PC-9 (cell line): ENCODE measurements around the gene PTPRG. TPM values are rescaled to one million over a fixed set of nuclear protein-coding genes. Genes with fewer than 3 reads are reported as not detected.

Source experiments
- BruUV-seq: library from RNA; stranded (reverse); fragments of 400-500 nt; replicated peaks from 2 replicates; lab custom pipeline; 2021; lab: Mats Ljungman, UMichigan
- CTCF ChIA-PET: fragments of 300-600 bp; sonication (Branson Sonifier 250); formaldehyde crosslinking; loops from one replicate; lab custom pipeline; 2022; ENCODE audit warnings: antibody characterized with exemption; lab: Charles Lee
- POLR2A ChIA-PET: fragments of 300-600 bp; sonication (Branson Sonifier 250); formaldehyde crosslinking; loops from one replicate; lab custom pipeline; 2022; ENCODE audit warnings: antibody characterized with exemption; ENCODE audit not compliant: unreplicated experiment; lab: Charles Lee
- DNase-seq, 2 experiments: peaks; one replicate each; pipeline versions ENCODE4 v3.0.0 to v3.0.0-alpha.2; 2015 to 2022; ENCODE audit warnings: mixed read lengths in 1 of 2
- H2AFZ ChIP-seq: fragments of 200-600 bp; sonication (generic); 2 replicates; pipeline ENCODE4 v1.8.1; 2017; ENCODE audit warnings: antibody characterized with exemption
- H3F3A ChIP-seq: fragments of 200-600 bp; sonication (generic); 2 replicates; pipeline ENCODE4 v1.8.1; 2017; ENCODE audit warnings: antibody characterized with exemption, mild to moderate bottlenecking, low read depth; ENCODE audit not compliant: insufficient read depth
- H3K27ac ChIP-seq: fragments of 200-600 bp; sonication (generic); 2 replicates; pipeline ENCODE4 v1.6.1; 2016; ENCODE audit warnings: mixed run types
- H3K27me3 ChIP-seq: fragments of 200-600 bp; sonication (generic); 2 replicates; pipeline ENCODE4 v1.6.1; 2016; ENCODE audit warnings: low read depth, mixed run types; ENCODE audit not compliant: insufficient read depth
- H3K36me3 ChIP-seq: fragments of 200-600 bp; sonication (generic); 2 replicates; pipeline ENCODE4 v1.6.1; 2016; ENCODE audit warnings: low read depth, mixed run types
- H3K4me1 ChIP-seq: fragments of 200-600 bp; sonication (generic); replicated peaks from 2 replicates; pipeline ENCODE4 v1.6.1; 2016; ENCODE audit warnings: mixed run types; ENCODE audit not compliant: insufficient read depth
- H3K4me2 ChIP-seq: fragments of 200-600 bp; sonication (generic); 2 replicates; pipeline ENCODE4 v1.6.1; 2017; ENCODE audit warnings: mixed run types
- H3K4me3 ChIP-seq: fragments of 200-600 bp; sonication (generic); 2 replicates; pipeline ENCODE4 v1.6.1; 2016; ENCODE audit warnings: mixed run types
- H3K79me2 ChIP-seq: fragments of 200-600 bp; sonication (generic); 2 replicates; pipeline ENCODE4 v1.6.1; 2017; ENCODE audit warnings: low read depth, mixed run types
- H3K9me2 ChIP-seq: fragments of 200-600 bp; sonication (generic); 2 replicates; pipeline ENCODE4 v1.8.1; 2017; ENCODE audit warnings: mild to moderate bottlenecking; ENCODE audit not compliant: insufficient read depth
- H3K9me3 ChIP-seq: fragments of 200-600 bp; sonication (generic); 2 replicates; pipeline ENCODE4 v1.8.1; 2016; ENCODE audit warnings: low read depth; ENCODE audit not compliant: insufficient read depth
- H4K20me1 ChIP-seq: fragments of 200-600 bp; sonication (generic); 2 replicates; pipeline ENCODE4 v1.8.1; 2017; ENCODE audit not compliant: insufficient read depth
- CTCF ChIP-seq: fragments of 200-600 bp; sonication (generic); conservative IDR thresholded peaks from 2 replicates; pipeline ENCODE4 v1.6.1; 2017; ENCODE audit warnings: mixed run types, antibody characterized with exemption, mild to moderate bottlenecking, moderate library complexity
- EZH2 ChIP-seq: fragments of 200-600 bp; sonication (generic); IDR thresholded peaks from 2 replicates; pipeline ENCODE4 v1.8.0; 2017; ENCODE audit warnings: antibody characterized with exemption, low read depth
- intact Hi-C: fragments of 100-400 bp; cut with micrococcal nuclease; formaldehyde crosslinking; loops from one replicate; pipeline ENCODE4 v1.10.0; 2022; ENCODE audit not compliant: unreplicated experiment
- total RNA-seq: library from RNA; stranded (reverse); gene quantifications from 2 replicates; pipeline ENCODE4 v1.2.3, GENCODE V29; 2021

Gene PTPRG
- total RNA-seq, 1 experiment from 2014 or later, result 32.9 TPM

- no peaks in the 10 kb centered on the region for H3K9me3 ChIP-seq
- H3K9me2 ChIP-seq, result no peaks in the 10 kb centered on the region
- TF ChIP-seq CTCF (no peak), EZH2 (no peak)
- no peak overlapping the region for H3K27ac ChIP-seq
- no peaks in the 10 kb centered on the region for H3K36me3 ChIP-seq
- ChIA-PET CTCF (no interaction called here), POLR2A (no interaction called here)
- no peak overlapping the region for H3K4me2 ChIP-seq
- H4K20me1 ChIP-seq, result no peaks in the 10 kb centered on the region
- no peak overlapping the region for H2AFZ ChIP-seq
- DNase-seq, result no peak
- BruUV-seq, result no TSS peak
- H3K27me3 ChIP-seq, result no peaks in the 10 kb centered on the region
- H3F3A ChIP-seq, result no peaks in the 10 kb centered on the region
- no peaks in the 10 kb centered on the region for H3K79me2 ChIP-seq
- intact Hi-C loops, result no loop called here
- H3K4me1 ChIP-seq, result no peaks in the 10 kb centered on the region
- H3K4me3 ChIP-seq, result no peak overlapping the region
These were observed 631.5 kb downstream of the PTPRG start for GRCh38 chr3:62192891-62193290.

- no peaks in the 10 kb centered on the region for H3K9me2 ChIP-seq
- no peaks in the 10 kb centered on the region for H3K4me1 ChIP-seq
- no peaks in the 10 kb centered on the region for H3K36me3 ChIP-seq
- ChIA-PET POLR2A (no interaction called here), CTCF (no interaction called here)
- intact Hi-C loops, result no loop called here
- H3K9me3 ChIP-seq, result no peaks in the 10 kb centered on the region
- no peak for TF ChIP-seq CTCF
- no peak for TF ChIP-seq EZH2
- H2AFZ ChIP-seq, result no peak overlapping the region
- no peak overlapping the region for H3K4me2 ChIP-seq
- no peaks in the 10 kb centered on the region for H4K20me1 ChIP-seq
- no peak overlapping the region for H3K4me3 ChIP-seq
- H3K27me3 ChIP-seq, result no peaks in the 10 kb centered on the region
- H3K79me2 ChIP-seq, result no peaks in the 10 kb centered on the region
- no peak for DNase-seq
- no TSS peak for BruUV-seq
- no peaks in the 10 kb centered on the region for H3F3A ChIP-seq
- no peak overlapping the region for H3K27ac ChIP-seq
These were observed 632.4 kb downstream of the PTPRG start for GRCh38 chr3:62193586-62194345.

DNA sequence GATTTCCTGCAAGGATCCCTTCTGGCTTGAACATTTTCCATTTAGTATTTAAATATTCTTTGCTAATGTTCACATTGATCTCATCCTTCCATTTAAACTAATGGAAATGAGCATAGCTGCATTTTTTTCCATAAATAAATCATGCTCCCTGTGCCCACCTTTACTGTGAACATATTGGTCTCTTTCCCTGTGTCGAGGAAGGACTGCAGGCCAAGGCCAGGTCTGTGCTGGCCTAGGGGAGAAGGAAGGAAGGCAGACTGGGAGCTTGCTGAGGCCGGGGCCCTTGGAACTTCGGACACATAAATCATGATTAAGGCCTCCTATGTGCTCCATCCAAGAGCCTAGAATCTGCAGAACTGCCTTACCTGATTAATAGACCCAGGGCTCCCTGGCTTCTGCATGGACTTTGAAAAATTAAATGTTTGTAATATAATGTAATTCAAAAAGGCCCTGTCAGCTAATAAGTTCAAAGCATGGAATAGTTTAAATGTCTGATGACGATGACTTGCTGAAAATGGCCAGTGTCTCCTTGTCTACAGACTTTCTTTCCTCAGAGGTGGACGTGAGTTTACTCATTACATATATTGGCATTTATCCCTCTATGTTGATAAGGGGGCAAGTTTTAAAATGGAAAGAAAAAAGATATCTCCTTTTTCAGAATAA lies 636.1 kb downstream of the PTPRG start:
- no TSS peak for BruUV-seq
- Histone ChIP-seq H3K4me2 (no peak overlapping the region), H3F3A (no peaks in the 10 kb centered on the region), H3K9me2 (no peaks in the 10 kb centered on the region), H3K27me3 (no peaks in the 10 kb centered on the region), H3K9me3 (no peaks in the 10 kb centered on the region), H3K4me1 (no peaks in the 10 kb centered on the region), H3K36me3 (no peaks in the 10 kb centered on the region), H4K20me1 (no peaks in the 10 kb centered on the region), H3K4me3 (no peak overlapping the region), H3K27ac (no peak overlapping the region), H2AFZ (no peak overlapping the region), H3K79me2 (no peaks in the 10 kb centered on the region)
- intact Hi-C loops, result no loop called here
- no peak for DNase-seq
- CTCF ChIA-PET, result no interaction called here
- POLR2A ChIA-PET, result no interaction called here
- no peak for TF ChIP-seq EZH2
- TF ChIP-seq CTCF, result no peak
